K562 treated with DMSO at 1 percent for 48 hours (cell line): Measurements from ENCODE around the gene GJE1. TPM values are rescaled to one million over a fixed set of nuclear protein-coding genes. Genes with fewer than 3 reads are reported as not detected.

Experiments used
- total RNA-seq: library from RNA; unstranded; fragments of 300-600 nt; gene quantifications from 2 replicates; pipeline ENCODE4 v1.2.3, GENCODE V29; 2022; ENCODE audit warnings: low replicate concordance; ENCODE audit errors: extremely low read depth

GJE1 gene, protein sequence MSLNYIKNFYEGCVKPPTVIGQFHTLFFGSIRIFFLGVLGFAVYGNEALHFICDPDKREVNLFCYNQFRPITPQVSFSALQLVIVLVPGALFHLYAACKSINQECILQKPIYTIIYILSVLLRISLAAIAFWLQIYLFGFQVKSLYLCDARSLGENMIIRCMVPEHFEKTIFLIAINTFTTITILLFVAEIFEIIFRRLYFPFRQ
- total RNA-seq: not detected in 2 replicates

GRCh38 chr6:142132625-142133024 lies at the start of gene GJE1:
Gene GJE1, plus strand, starts transcription at chr6:142132925. Its CDS starts 234 bp downstream, at chr6:142133159.

GRCh38 chr6:142146828-142147662 lies 14.3 kb downstream of the GJE1 start, which contains the start of the genes NMBR and VTA1:
Gene NMBR, minus strand, starts transcription at chr6:142147122. Its CDS starts 58,464 bp downstream, at chr6:142088658.
Gene VTA1, plus strand, starts transcription at chr6:142147263. Its CDS starts 25 bp downstream, at chr6:142147288.

Other genes with a start within 250 kb of the GJE1 start
- not detected in 2 replicates for gene NMBR, start 14.2 kb downstream of the GJE1 start, total RNA-seq
- not detected in 2 replicates for gene VTA1, start 14.3 kb downstream of the GJE1 start, total RNA-seq
- not detected in 2 replicates for gene ADGRG6, start 169.1 kb downstream of the GJE1 start, total RNA-seq